Mammary epithelial cell (primary cell): ENCODE results near the gene UBE2E1.

Experiments used
- CTCF ChIP-seq, 2 donors: IDR thresholded peaks in 1 of 2; conservative IDR thresholded peaks in 1 of 2; 2 replicates each; pipeline ENCODE4 v1.5.1; 2011 to 2012; ENCODE audit warnings: inconsistent platforms in 2 of 2, low read length in 2 of 2, mild to moderate bottlenecking in 2 of 2, control low read depth in 1 of 2, low read depth in 1 of 2; ENCODE audit not compliant: insufficient read depth in 1 of 2; ENCODE audit errors: extremely low read depth in 1 of 2
- EZH2 ChIP-seq: IDR thresholded peaks from 2 replicates; pipeline ENCODE4 v1.6.1; 2012; ENCODE audit warnings: low read length, inconsistent platforms, borderline replicate concordance

DNA sequence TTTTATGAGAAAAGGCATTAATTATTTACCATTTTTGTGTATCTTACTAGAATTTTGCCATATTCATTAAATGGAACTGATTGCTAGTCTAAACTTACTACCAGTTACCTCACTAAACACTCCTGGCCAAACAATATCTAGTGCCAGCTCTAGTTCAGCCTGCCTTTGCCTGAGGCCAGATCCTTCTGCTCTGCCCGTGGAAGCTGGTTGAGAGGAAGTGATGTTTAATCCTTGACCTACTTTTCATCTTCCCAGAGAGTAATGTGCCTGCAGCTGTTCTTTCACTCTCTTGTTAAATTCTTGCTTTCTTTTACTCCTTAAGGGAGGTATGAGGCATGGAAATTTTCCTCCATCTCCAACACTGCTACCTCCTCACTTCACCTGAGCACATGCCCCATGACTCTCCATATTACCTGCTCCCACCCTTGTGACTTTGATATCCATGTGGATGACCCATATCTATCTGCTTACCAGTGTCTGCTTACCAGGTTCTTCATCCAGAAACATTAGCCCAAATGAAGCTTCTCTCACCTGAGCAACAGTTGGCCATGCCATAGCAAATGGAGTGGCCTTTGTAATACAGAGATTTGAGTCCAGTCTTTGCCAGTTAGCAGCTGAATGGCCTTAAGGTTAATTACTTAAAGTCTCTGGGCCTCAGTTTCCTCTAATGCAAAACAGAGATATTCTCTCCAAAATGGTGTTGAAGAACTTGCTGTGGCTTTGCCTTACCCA is 53.4 kb downstream of the UBE2E1 start:
- no peak for TF ChIP-seq CTCF (conservative IDR thresholded peaks at IDR 0.05 in 1 of 2, IDR thresholded peaks at IDR 0.05 in 1 of 2; ENCODE audit: extremely low read depth in 1 of 2, insufficient read depth in 1 of 2, low read depth in 1 of 2, low read length in 2 of 2)
- TF ChIP-seq EZH2: no peak
